Measurements from ENCODE around the gene FOXS1. TPM values are rescaled to one million over a fixed set of nuclear protein-coding genes. Genes with fewer than 3 reads are reported as not detected.

Gene FOXS1
- total RNA-seq, 2 experiments from 2014 or later, result not detected

- no peak for DNase-seq
- ChIA-PET POLR2A (interaction anchor here (1.0 kb wide), 1 partner anchor 14 kb away, joined by 3 read pairs; no protein-coding TSS in a partner anchor), CTCF (interaction anchor here (0.9 to 4.5 kb wide), 8 partner anchors 8 to 172 kb away, joined by 3 to 17 read pairs (median 4); partner anchors contain the start of gene PDRG1)
- Mint-ChIP-seq H3K27ac (no peak overlapping the region), H3K27me3 (ENCODE audit: low read depth) (peaks cover 28% of the 10 kb centered on the region), H3K9me3 (ENCODE audit: insufficient read depth) (no peaks in the 10 kb centered on the region), H3K4me3 (no peak overlapping the region), H3K4me1 (ENCODE audit: low read depth) (peaks cover 23% of the 10 kb centered on the region), H3K36me3 (ENCODE audit: low read depth) (no peaks in the 10 kb centered on the region)
- no peak for ATAC-seq
Observed at GRCh38 chr20:31859998-31860380, 14.6 kb upstream of the FOXS1 start.

GRCh38 chr20:31859266-31859997 is 14.0 kb upstream of the FOXS1 start:
- no peak for ATAC-seq
- H3K27ac Mint-ChIP-seq, result no peak overlapping the region
- peaks cover 23% of the 10 kb centered on the region for H3K4me1 Mint-ChIP-seq (ENCODE audit: low read depth)
- ChIA-PET POLR2A (interaction anchor here (1.0 to 1.5 kb wide), 2 partner anchors 14 to 92 kb away, joined by 3 read pairs; partner anchors contain the start of gene PDRG1), CTCF (interaction anchor here (0.9 to 2.5 kb wide), 8 partner anchors 12 to 173 kb away, joined by 3 to 14 read pairs (median 4); partner anchors contain the start of gene PDRG1)
- DNase-seq, result no peak
- H3K4me3 Mint-ChIP-seq, result no peak overlapping the region
- no peaks in the 10 kb centered on the region for H3K36me3 Mint-ChIP-seq (ENCODE audit: low read depth)
- H3K27me3 Mint-ChIP-seq (ENCODE audit: low read depth), result peaks cover 28% of the 10 kb centered on the region
- no peaks in the 10 kb centered on the region for H3K9me3 Mint-ChIP-seq (ENCODE audit: insufficient read depth)

- Mint-ChIP-seq H3K4me3 (peak overlapping the region; percentile 9), H3K27ac (no peak overlapping the region), H3K36me3 (ENCODE audit: low read depth) (no peaks in the 10 kb centered on the region), H3K27me3 (ENCODE audit: low read depth) (peaks cover 28% of the 10 kb centered on the region), H3K9me3 (ENCODE audit: insufficient read depth) (no peaks in the 10 kb centered on the region), H3K4me1 (ENCODE audit: low read depth) (peaks cover 23% of the 10 kb centered on the region)
- ChIA-PET CTCF (interaction anchor here (1.1 to 2.5 kb wide), 3 partner anchors 12 to 93 kb away, joined by 4 to 14 read pairs (median 8); partner anchors contain the start of gene PDRG1), POLR2A (interaction anchor here (1.5 kb wide), 1 partner anchor 93 kb away, joined by 3 read pairs; the partner anchor contains the start of gene PDRG1)
- DNase-seq (no peak), ATAC-seq (no peak)
Observed at GRCh38 chr20:31858760-31859083, 13.3 kb upstream of the FOXS1 start.

- Mint-ChIP-seq H3K9me3 (ENCODE audit: insufficient read depth) (no peaks in the 10 kb centered on the region), H3K27ac (no peak overlapping the region), H3K4me1 (ENCODE audit: low read depth) (peaks cover 23% of the 10 kb centered on the region), H3K36me3 (ENCODE audit: low read depth) (no peaks in the 10 kb centered on the region), H3K27me3 (ENCODE audit: low read depth) (peaks cover 28% of the 10 kb centered on the region), H3K4me3 (peak overlapping the region; percentile 9)
- POLR2A ChIA-PET, result interaction anchor here (1.5 kb wide), 1 partner anchor 93 kb away, joined by 3 read pairs; the partner anchor contains the start of gene PDRG1
- CTCF ChIA-PET, result interaction anchor here (1.1 to 2.5 kb wide), 2 partner anchors 11 to 94 kb away, joined by 8 to 14 read pairs; partner anchors contain the start of gene PDRG1
- DNase-seq (peak; percentile 58), ATAC-seq (peak; percentile 59)
Observed at GRCh38 chr20:31857861-31858759, 12.7 kb upstream of the FOXS1 start.

- CTCF ChIA-PET, result interaction anchor here (1.6 to 8.4 kb wide), 5 partner anchors 9 to 175 kb away, joined by 4 to 103 read pairs (median 17); partner anchors contain the start of gene PDRG1
- no peak for ATAC-seq
Observed at GRCh38 chr20:31856516-31856915, 11.1 kb upstream of the FOXS1 start.

GRCh38 chr20:31853481-31853880 is 8.1 kb upstream of the FOXS1 start:
- Mint-ChIP-seq H3K9me3 (ENCODE audit: insufficient read depth) (no peaks in the 10 kb centered on the region), H3K27me3 (ENCODE audit: low read depth) (peaks cover 17% of the 10 kb centered on the region), H3K4me3 (no peak overlapping the region), H3K27ac (no peak overlapping the region), H3K4me1 (ENCODE audit: low read depth) (peaks cover 8% of the 10 kb centered on the region), H3K36me3 (ENCODE audit: low read depth) (no peaks in the 10 kb centered on the region)
- POLR2A ChIA-PET, result interaction anchor here (1.5 kb wide), 1 partner anchor 98 kb away, joined by 4 read pairs; the partner anchor contains the start of gene PDRG1
- no peak for ATAC-seq
- no peak for DNase-seq
- CTCF ChIA-PET, result interaction anchor here (0.8 to 8.4 kb wide), 18 partner anchors 9 to 798 kb away, joined by 3 to 103 read pairs (median 6); partner anchors contain the start of gene PDRG1

More at GRCh38 chr20:31856516-31856915, 11.1 kb upstream of the FOXS1 start:
- Mint-ChIP-seq H3K36me3 (ENCODE audit: low read depth) (no peaks in the 10 kb centered on the region), H3K4me1 (ENCODE audit: low read depth) (peaks cover 20% of the 10 kb centered on the region), H3K9me3 (ENCODE audit: insufficient read depth) (no peaks in the 10 kb centered on the region), H3K4me3 (no peak overlapping the region), H3K27ac (no peak overlapping the region), H3K27me3 (ENCODE audit: low read depth) (peaks cover 19% of the 10 kb centered on the region)
- POLR2A ChIA-PET, result interaction anchor here (0.8 kb wide), 1 partner anchor 95 kb away, joined by 3 read pairs; the partner anchor contains the start of gene PDRG1
- DNase-seq, result no peak

GRCh38 chr20:31851240-31851955 is 6.0 kb upstream of the FOXS1 start:
- DNase-seq (no peak), ATAC-seq (no peak)
- ChIA-PET POLR2A (no interaction called here), CTCF (interaction anchor here (1.0 to 8.4 kb wide), 9 partner anchors 11 to 801 kb away, joined by 3 to 103 read pairs (median 11); partner anchors contain the start of gene PDRG1)
- no peak overlapping the region for H3K4me3 Mint-ChIP-seq
- H3K36me3 Mint-ChIP-seq (ENCODE audit: low read depth), result no peaks in the 10 kb centered on the region
- no peak overlapping the region for H3K27ac Mint-ChIP-seq
- no peaks in the 10 kb centered on the region for H3K9me3 Mint-ChIP-seq (ENCODE audit: insufficient read depth)
- no peaks in the 10 kb centered on the region for H3K4me1 Mint-ChIP-seq (ENCODE audit: low read depth)
- peaks cover 13% of the 10 kb centered on the region for H3K27me3 Mint-ChIP-seq (ENCODE audit: low read depth)

- CTCF ChIA-PET, result interaction anchor here (0.7 to 8.4 kb wide), 4 partner anchors 27 to 237 kb away, joined by 3 to 103 read pairs (median 52); partner anchors contain the start of gene PDRG1
- Mint-ChIP-seq H3K9me3 (ENCODE audit: insufficient read depth) (no peaks in the 10 kb centered on the region), H3K27me3 (ENCODE audit: low read depth) (peaks cover 13% of the 10 kb centered on the region), H3K27ac (no peak overlapping the region), H3K36me3 (ENCODE audit: low read depth) (no peaks in the 10 kb centered on the region), H3K4me1 (ENCODE audit: low read depth) (no peaks in the 10 kb centered on the region), H3K4me3 (no peak overlapping the region)
- ATAC-seq (no peak), DNase-seq (no peak)
- POLR2A ChIA-PET, result no interaction called here
Observed at GRCh38 chr20:31849306-31849930, 4.0 kb upstream of the FOXS1 start.

- Mint-ChIP-seq H3K27me3 (ENCODE audit: low read depth) (peaks cover 13% of the 10 kb centered on the region), H3K36me3 (ENCODE audit: low read depth) (no peaks in the 10 kb centered on the region), H3K27ac (no peak overlapping the region), H3K4me3 (no peak overlapping the region), H3K4me1 (ENCODE audit: low read depth) (no peaks in the 10 kb centered on the region), H3K9me3 (ENCODE audit: insufficient read depth) (no peaks in the 10 kb centered on the region)
- POLR2A ChIA-PET, result no interaction called here
- DNase-seq (no peak), ATAC-seq (no peak)
- CTCF ChIA-PET, result interaction anchor here (1.4 to 3.2 kb wide), 7 partner anchors 7 to 184 kb away, joined by 3 to 53 read pairs (median 11); no protein-coding TSS in a partner anchor
Observed at GRCh38 chr20:31848088-31848999, 2.9 kb upstream of the FOXS1 start.

GRCh38 chr20:31846793-31847138 is 1.4 kb upstream of the FOXS1 start:
- no peak for ATAC-seq
- DNase-seq, result no peak
- Mint-ChIP-seq H3K27me3 (ENCODE audit: low read depth) (peaks cover 13% of the 10 kb centered on the region), H3K9me3 (ENCODE audit: insufficient read depth) (no peaks in the 10 kb centered on the region), H3K27ac (no peak overlapping the region), H3K4me3 (no peak overlapping the region), H3K4me1 (ENCODE audit: low read depth) (no peaks in the 10 kb centered on the region), H3K36me3 (ENCODE audit: low read depth) (no peaks in the 10 kb centered on the region)
- CTCF ChIA-PET, result interaction anchor here (0.6 to 3.2 kb wide), 28 partner anchors 9 to 580 kb away, joined by 3 to 53 read pairs (median 4); partner anchors contain the start of gene PDRG1
- POLR2A ChIA-PET, result interaction anchor here (1.0 kb wide), 1 partner anchor 23 kb away, joined by 5 read pairs; no protein-coding TSS in a partner anchor
